ENCODE results near the gene PPP1R14C. TPM values are rescaled to one million over a fixed set of nuclear protein-coding genes. Genes with fewer than 3 reads are reported as not detected.
"Not testable (repeated sequence)": the region's sequence is repeated elsewhere in the genome, so short reads cannot be mapped to it uniquely, and the experiment has no call there.

Gene PPP1R14C
- total RNA-seq, 1 donor from 2014 or later: 12.6 TPM

DNA sequence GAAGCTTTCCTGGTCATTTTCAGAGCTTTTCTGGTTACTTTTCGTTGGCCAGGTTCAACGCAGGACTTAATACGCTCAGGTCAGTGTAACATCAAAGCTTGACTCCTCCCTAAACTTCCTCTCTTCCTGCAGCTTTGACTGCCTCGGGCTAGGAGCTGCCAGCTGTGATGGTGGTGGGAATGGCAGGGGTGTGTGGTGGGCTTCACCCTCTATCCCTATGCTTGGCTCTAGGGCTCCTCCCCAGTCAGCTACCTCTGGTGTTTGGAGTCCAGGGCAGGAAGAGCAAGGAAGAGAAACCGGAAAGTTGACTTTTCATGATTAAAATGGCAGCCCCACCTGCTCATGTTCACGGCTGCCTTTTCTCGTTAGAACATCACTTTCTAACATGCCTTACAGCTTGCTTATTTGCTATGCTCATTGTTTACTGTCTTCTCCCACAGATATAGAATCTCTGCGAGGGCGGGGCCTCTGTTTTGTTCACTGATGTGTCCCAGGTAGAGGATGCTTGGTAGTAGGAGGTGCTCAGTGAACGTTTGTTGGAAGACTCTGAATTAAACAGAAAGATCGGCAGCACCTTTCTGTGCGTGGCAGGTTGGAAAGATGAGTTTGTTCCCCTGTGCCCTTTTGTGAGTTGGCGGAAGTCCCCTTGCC lies 16.1 kb upstream of the PPP1R14C start:
- Mint-ChIP-seq H3K4me1 (ENCODE audit: unreplicated experiment) (peaks cover 6% of the 10 kb centered on the region), H3K4me3 (no peak overlapping the region), H3K27ac (peak overlapping the region; percentile 34), H3K36me3 (no peaks in the 10 kb centered on the region), H3K27me3 (peaks cover 6% of the 10 kb centered on the region), H3K9me3 (peaks cover 6% of the 10 kb centered on the region)
- DNase-seq (ENCODE audit: extremely low spot score, unreplicated experiment): no peak
- TF ChIP-seq, protein P1, sequence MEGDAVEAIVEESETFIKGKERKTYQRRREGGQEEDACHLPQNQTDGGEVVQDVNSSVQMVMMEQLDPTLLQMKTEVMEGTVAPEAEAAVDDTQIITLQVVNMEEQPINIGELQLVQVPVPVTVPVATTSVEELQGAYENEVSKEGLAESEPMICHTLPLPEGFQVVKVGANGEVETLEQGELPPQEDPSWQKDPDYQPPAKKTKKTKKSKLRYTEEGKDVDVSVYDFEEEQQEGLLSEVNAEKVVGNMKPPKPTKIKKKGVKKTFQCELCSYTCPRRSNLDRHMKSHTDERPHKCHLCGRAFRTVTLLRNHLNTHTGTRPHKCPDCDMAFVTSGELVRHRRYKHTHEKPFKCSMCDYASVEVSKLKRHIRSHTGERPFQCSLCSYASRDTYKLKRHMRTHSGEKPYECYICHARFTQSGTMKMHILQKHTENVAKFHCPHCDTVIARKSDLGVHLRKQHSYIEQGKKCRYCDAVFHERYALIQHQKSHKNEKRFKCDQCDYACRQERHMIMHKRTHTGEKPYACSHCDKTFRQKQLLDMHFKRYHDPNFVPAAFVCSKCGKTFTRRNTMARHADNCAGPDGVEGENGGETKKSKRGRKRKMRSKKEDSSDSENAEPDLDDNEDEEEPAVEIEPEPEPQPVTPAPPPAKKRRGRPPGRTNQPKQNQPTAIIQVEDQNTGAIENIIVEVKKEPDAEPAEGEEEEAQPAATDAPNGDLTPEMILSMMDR (conservative IDR thresholded peaks at IDR 0.05): no peak

DNA sequence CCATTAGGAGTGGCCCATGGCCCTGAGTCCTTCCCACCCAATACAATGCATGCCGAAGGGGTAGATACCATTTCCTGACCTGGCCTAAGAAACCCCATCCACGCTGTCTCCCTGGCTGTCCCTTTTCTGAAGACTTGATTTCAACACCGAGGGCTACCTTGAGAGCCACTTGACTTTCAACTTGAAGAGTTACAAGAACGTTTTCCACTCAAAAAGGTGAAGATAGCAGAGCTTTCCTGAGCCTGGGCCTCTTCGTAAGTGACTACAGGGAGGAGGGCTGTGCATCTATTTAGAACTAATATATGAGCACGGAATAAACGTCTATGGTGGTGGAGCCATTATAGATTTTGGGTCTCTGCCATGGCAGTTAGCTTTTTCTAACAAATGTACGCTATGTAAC lies 14.4 kb upstream of the PPP1R14C start:
- DNase-seq (ENCODE audit: extremely low spot score, unreplicated experiment): no peak
- TF ChIP-seq, protein P1 (conservative IDR thresholded peaks at IDR 0.05): no peak
- Mint-ChIP-seq H3K36me3 (no peaks in the 10 kb centered on the region), H3K9me3 (peaks cover 6% of the 10 kb centered on the region), H3K27ac (no peak overlapping the region), H3K27me3 (peaks cover 3% of the 10 kb centered on the region), H3K4me3 (no peak overlapping the region), H3K4me1 (ENCODE audit: unreplicated experiment) (peaks cover 6% of the 10 kb centered on the region)

DNA sequence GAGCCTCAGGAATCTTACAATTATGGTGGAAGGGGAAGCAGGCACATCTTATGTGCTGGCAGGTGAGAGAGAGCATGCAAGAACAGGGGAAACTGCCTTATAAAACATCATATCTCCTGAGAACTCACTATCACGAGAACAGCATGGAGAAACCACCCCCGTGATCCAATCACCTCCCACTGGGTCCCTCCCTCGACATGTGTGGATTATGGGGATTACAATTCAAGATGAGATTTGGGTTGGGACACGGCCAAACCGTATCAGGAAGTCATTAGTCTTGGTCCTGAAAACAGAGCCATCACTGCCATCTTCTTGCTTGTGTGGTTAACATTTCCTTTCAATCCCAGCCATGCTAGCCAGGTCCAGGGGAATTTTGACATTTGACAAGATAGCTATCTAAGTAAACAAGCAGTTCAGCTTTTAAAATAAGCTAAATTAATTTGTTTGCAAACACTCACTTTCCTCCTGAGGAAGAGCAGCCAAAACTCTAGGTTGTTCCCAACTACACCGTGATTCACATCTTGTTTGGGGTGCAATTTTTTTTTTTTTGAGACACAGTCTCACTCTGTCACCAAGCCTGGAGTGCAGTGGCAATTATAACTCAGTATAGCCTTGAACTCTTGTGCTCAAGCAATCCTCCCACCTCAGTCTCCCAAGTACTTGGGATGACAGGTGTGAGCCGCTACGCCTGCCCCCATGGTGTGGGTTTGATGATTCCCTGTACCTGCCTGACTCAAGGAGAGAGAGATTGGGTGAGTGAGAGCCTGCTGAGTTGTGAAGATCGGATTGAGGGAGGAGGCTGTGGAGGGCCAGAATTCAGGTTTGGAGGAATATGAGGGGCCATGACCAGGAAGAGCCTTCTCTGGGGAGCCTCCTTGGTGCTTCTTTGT lies 13.0 kb upstream of the PPP1R14C start:
- DNase-seq (ENCODE audit: extremely low spot score, unreplicated experiment): no peak
- no peak overlapping the region for H3K27ac Mint-ChIP-seq
- H3K9me3 Mint-ChIP-seq: peaks cover 6% of the 10 kb centered on the region
- no peak overlapping the region for H3K4me3 Mint-ChIP-seq
- H3K4me1 Mint-ChIP-seq (ENCODE audit: unreplicated experiment): peaks cover 6% of the 10 kb centered on the region
- no peaks in the 10 kb centered on the region for H3K36me3 Mint-ChIP-seq
- H3K27me3 Mint-ChIP-seq: peaks cover 3% of the 10 kb centered on the region
- TF ChIP-seq, protein P1 (conservative IDR thresholded peaks at IDR 0.05): no peak

DNA sequence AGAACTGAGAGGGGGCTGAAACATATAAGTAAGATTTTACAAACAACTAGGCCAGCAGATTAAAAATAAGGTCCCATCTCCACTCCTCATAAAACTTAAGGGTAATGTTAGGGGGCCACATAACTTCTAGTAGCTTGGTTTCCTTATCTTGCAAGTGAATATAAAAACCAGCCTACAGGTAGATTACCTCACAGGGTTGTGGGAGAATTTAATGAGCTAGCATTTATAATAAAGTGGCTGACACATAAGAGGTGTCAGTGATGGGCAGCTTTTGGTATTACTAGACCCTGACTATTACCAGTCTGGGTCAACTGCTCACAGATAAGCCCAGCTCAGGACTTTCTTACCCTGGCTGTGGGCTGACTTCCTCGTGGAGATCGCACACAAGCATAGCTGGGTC lies 9.2 kb upstream of the PPP1R14C start:
- Mint-ChIP-seq H3K4me3 (no peak overlapping the region), H3K27ac (no peak overlapping the region), H3K27me3 (peaks cover 18% of the 10 kb centered on the region), H3K36me3 (no peaks in the 10 kb centered on the region), H3K4me1 (ENCODE audit: unreplicated experiment) (no peaks in the 10 kb centered on the region), H3K9me3 (no peaks in the 10 kb centered on the region)
- DNase-seq (ENCODE audit: extremely low spot score, unreplicated experiment): no peak
- TF ChIP-seq, protein P1 (conservative IDR thresholded peaks at IDR 0.05): no peak

DNA sequence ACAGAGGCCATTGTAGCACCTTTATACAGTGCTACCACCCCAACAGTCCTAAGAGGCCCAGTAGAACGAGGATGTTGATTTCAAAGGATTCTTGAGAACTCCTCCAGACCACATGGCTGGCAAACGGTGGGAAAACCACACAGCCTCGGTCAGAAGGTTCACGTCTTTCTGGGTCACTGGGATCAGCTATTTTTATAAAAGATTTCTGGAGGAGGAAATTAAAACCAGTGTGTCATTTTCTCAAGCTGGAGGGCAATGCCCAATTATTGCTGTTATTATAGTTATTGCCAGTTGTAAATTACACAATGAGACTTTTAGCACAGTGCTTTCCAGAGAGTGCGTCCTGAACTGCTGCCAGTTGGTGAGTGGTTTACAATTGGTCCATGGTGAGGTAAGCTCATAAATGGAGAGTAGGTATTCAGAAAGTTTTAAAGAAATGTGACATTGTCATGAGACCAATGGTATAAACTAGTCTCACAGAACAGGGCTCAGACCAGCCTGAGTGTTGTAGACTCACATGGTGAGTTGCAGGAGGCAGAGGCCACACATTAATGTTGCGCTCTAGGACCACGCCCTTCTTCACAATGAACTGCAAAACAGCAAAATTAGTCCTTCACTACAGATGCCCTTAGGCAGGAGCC lies 8.4 kb upstream of the PPP1R14C start:
- no peak for DNase-seq (ENCODE audit: extremely low spot score, unreplicated experiment)
- no peaks in the 10 kb centered on the region for H3K9me3 Mint-ChIP-seq
- TF ChIP-seq, protein P1 (conservative IDR thresholded peaks at IDR 0.05): no peak
- no peaks in the 10 kb centered on the region for H3K4me1 Mint-ChIP-seq (ENCODE audit: unreplicated experiment)
- no peak overlapping the region for H3K27ac Mint-ChIP-seq
- H3K27me3 Mint-ChIP-seq: peaks cover 25% of the 10 kb centered on the region
- H3K36me3 Mint-ChIP-seq: no peaks in the 10 kb centered on the region
- no peak overlapping the region for H3K4me3 Mint-ChIP-seq

DNA sequence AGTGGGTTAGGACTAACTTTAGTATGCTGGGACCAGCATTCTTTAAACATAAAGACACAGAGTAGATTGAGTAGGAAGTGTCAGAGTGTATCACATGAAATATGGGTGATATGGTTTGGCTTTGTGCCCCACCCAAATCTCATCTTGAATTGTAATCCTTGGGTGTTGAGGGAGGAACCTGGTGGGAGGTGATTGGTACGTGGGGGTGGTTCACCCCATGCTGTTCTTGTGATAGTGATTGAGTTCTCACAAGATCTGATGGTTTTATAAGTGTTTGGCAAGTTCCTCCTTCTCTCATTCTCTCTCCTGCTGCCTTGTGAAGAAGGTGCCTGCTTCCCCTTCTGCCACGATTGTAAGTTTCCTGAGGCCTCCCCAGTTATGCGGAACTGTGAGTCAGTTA lies 5.1 kb upstream of the PPP1R14C start:
- H3K27ac Mint-ChIP-seq; H3K4me1 Mint-ChIP-seq (ENCODE audit: unreplicated experiment); H3K36me3 Mint-ChIP-seq; H3K4me3 Mint-ChIP-seq; DNase-seq (ENCODE audit: extremely low spot score, unreplicated experiment); H3K9me3 Mint-ChIP-seq: not testable (repeated sequence)
- peaks cover 55% of the 10 kb centered on the region for H3K27me3 Mint-ChIP-seq

Data from type B pancreatic cell (in vitro differentiated cells).